Lower leg skin (tissue), 3 donors: Measurements from ENCODE around the gene CC2D2A.
"Not testable (repeated sequence)": the region's sequence is repeated elsewhere in the genome, so short reads cannot be mapped to it uniquely, and the experiment has no call there.

Experiments
- POLR2A ChIP-seq, 2 donors: fragments of 450-650 bp; IDR thresholded peaks; one replicate each; pipeline ENCODE4 v1.6.1; 2016 to 2017; ENCODE audit warnings: antibody characterized with exemption in 2 of 2, mild to moderate bottlenecking in 1 of 2, moderate library complexity in 1 of 2
- TF ChIP-seq, protein P1 (sequence below), 3 donors: fragments of 450-650 bp; IDR thresholded peaks; one replicate each; pipeline ENCODE4 v1.5.1; 2016; ENCODE audit warnings: antibody characterized with exemption in 3 of 3, mild to moderate bottlenecking in 3 of 3, moderate library complexity in 2 of 3

DNA sequence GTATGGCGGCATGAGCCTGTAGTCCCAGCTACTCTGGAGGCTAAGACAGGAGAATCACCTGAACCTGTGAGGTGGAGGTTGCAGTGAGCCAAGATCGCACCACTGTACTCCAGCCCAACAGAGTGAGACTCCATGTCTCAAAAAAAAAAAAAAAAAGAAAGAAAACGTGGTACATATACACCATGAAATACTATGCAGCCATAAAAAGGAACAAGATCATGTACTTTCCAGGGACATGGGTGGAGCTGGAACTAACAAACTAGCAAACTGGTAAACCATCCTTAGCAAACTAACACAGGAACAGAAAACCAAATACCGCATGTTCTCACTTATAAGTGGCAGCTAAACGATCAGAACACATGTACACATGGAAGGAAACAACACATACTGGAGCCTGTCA lies 147.7 kb downstream of the CC2D2A start:
- TF ChIP-seq POLR2A (IDR thresholded peaks at IDR 0.05): not testable (repeated sequence)
- TF ChIP-seq, protein P1, sequence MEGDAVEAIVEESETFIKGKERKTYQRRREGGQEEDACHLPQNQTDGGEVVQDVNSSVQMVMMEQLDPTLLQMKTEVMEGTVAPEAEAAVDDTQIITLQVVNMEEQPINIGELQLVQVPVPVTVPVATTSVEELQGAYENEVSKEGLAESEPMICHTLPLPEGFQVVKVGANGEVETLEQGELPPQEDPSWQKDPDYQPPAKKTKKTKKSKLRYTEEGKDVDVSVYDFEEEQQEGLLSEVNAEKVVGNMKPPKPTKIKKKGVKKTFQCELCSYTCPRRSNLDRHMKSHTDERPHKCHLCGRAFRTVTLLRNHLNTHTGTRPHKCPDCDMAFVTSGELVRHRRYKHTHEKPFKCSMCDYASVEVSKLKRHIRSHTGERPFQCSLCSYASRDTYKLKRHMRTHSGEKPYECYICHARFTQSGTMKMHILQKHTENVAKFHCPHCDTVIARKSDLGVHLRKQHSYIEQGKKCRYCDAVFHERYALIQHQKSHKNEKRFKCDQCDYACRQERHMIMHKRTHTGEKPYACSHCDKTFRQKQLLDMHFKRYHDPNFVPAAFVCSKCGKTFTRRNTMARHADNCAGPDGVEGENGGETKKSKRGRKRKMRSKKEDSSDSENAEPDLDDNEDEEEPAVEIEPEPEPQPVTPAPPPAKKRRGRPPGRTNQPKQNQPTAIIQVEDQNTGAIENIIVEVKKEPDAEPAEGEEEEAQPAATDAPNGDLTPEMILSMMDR (IDR thresholded peaks at IDR 0.05): not testable (repeated sequence)
